Neural cell (in vitro differentiated cells): ENCODE measurements around the gene GSX2. TPM values are rescaled to one million over a fixed set of nuclear protein-coding genes. Genes with fewer than 3 reads are reported as not detected.

ENCODE experiments used
- H2AFZ ChIP-seq: fragments of 200-600, 300-800 bp; sonication (generic), shearing (Covaris generic); 2 replicates; pipeline ENCODE4 v1.6.0; 2014; ENCODE audit warnings: low read depth, mild to moderate bottlenecking, antibody characterized with exemption, low read length, moderate library complexity
- H3F3A ChIP-seq: fragments of 200-600 bp; shearing (Covaris generic); 2 replicates; pipeline ENCODE4 v1.6.1; 2016; ENCODE audit warnings: mild to moderate bottlenecking, moderate library complexity, mixed read lengths, antibody characterized with exemption, low read length; ENCODE audit not compliant: insufficient read depth, poor library complexity, severe bottlenecking
- H3K27ac ChIP-seq: fragments of 200-600, 300-800 bp; sonication (generic), shearing (Covaris generic); 2 replicates; pipeline ENCODE4 v1.5.1; 2014; ENCODE audit warnings: mild to moderate bottlenecking, low read length, moderate library complexity
- H3K27me3 ChIP-seq: fragments of 300-800, 200-600 bp; sonication (generic), shearing (Covaris generic); 2 replicates; pipeline ENCODE4 v1.6.0; 2014; ENCODE audit warnings: mild to moderate bottlenecking, low read depth, low read length, moderate library complexity; ENCODE audit not compliant: insufficient read depth
- H3K36me3 ChIP-seq: fragments of 300-800, 200-600 bp; sonication (generic), shearing (Covaris generic); 2 replicates; pipeline ENCODE4 v1.5.1; 2014; ENCODE audit warnings: mild to moderate bottlenecking, antibody characterized with exemption, low read length, moderate library complexity; ENCODE audit not compliant: insufficient read depth
- H3K4me2 ChIP-seq: fragments of 300-800, 200-600 bp; sonication (generic), shearing (Covaris generic); 2 replicates; pipeline ENCODE4 v1.6.0; 2014; ENCODE audit warnings: mild to moderate bottlenecking, low read length
- H3K4me3 ChIP-seq: fragments of 300-800, 200-600 bp; sonication (generic), shearing (Covaris generic); 2 replicates; pipeline ENCODE4 v1.5.1; 2014; ENCODE audit warnings: mild to moderate bottlenecking, low read length, moderate library complexity
- H3K79me2 ChIP-seq: fragments of 200-600 bp; shearing (Covaris generic); replicated peaks from 2 replicates; pipeline ENCODE4 v1.6.0; 2014; ENCODE audit warnings: mild to moderate bottlenecking, low read length, moderate library complexity; ENCODE audit not compliant: insufficient read depth
- H3K9ac ChIP-seq: fragments of 300-800, 200-600 bp; sonication (generic), shearing (Covaris generic); 2 replicates; pipeline ENCODE4 v1.6.1; 2016; ENCODE audit warnings: mild to moderate bottlenecking, low read length, mixed read lengths
- H3K9me2 ChIP-seq: fragments of 200-600 bp; shearing (Covaris generic); 2 replicates; pipeline ENCODE4 v1.6.1; 2016; ENCODE audit warnings: mild to moderate bottlenecking, low read length, mixed read lengths; ENCODE audit not compliant: insufficient read depth
- H3K9me3 ChIP-seq: fragments of 200-600, 300-800 bp; sonication (generic), shearing (Covaris generic); 2 replicates; pipeline ENCODE4 v1.6.1; 2016; ENCODE audit warnings: mild to moderate bottlenecking, mixed run types, low read length, moderate library complexity, mixed read lengths
- H4K20me1 ChIP-seq: fragments of 200-600 bp; shearing (Covaris generic); 2 replicates; pipeline ENCODE4 v1.6.1; 2016; ENCODE audit warnings: mild to moderate bottlenecking, mixed run types; ENCODE audit not compliant: insufficient read depth
- EP300 ChIP-seq: fragments of 450-650 bp; conservative IDR thresholded peaks from 2 replicates; pipeline ENCODE4 v1.6.1; 2014; ENCODE audit warnings: antibody characterized with exemption, mild to moderate bottlenecking, moderate library complexity; ENCODE audit not compliant: poor library complexity, severe bottlenecking
- EZH2 ChIP-seq: fragments of 200-600, 300-800 bp; shearing (Covaris generic), sonication (generic); IDR thresholded peaks from 2 replicates; pipeline ENCODE4 v1.6.1; 2014; ENCODE audit warnings: antibody characterized with exemption, low read length, borderline replicate concordance, mild to moderate bottlenecking; ENCODE audit not compliant: insufficient read depth, poor library complexity, severe bottlenecking
- MXI1 ChIP-seq: fragments of 450-650 bp; conservative IDR thresholded peaks from 2 replicates; pipeline ENCODE4 v1.6.1; 2014; ENCODE audit warnings: antibody characterized with exemption, mild to moderate bottlenecking; ENCODE audit not compliant: poor library complexity, severe bottlenecking
- POLR2AphosphoS5 ChIP-seq: IDR thresholded peaks from 2 replicates; pipeline ENCODE4 v1.6.1; 2012
- RAD21 ChIP-seq: fragments of 450-650 bp; conservative IDR thresholded peaks from 2 replicates; pipeline ENCODE4 v1.6.1; 2014; ENCODE audit warnings: antibody characterized with exemption, mild to moderate bottlenecking, moderate library complexity
- SMC3 ChIP-seq: fragments of 450-650 bp; conservative IDR thresholded peaks from 2 replicates; pipeline ENCODE4 v1.6.1; 2014; ENCODE audit warnings: antibody characterized with exemption, mild to moderate bottlenecking, moderate library complexity; ENCODE audit not compliant: poor library complexity
- TAF1 ChIP-seq: IDR thresholded peaks from 2 replicates; pipeline ENCODE4 v1.6.1; 2012; ENCODE audit warnings: low read depth
- polyA plus RNA-seq: library from polyadenylated mRNA; depleted of rRNA; stranded (reverse); fragments of >200 nt; gene quantifications from 2 replicates; pipeline ENCODE4 v1.2.3, GENCODE V29; 2014
- TF ChIP-seq, protein P1 (sequence below): IDR thresholded peaks from 2 replicates; pipeline ENCODE4 v1.6.1; 2012; ENCODE audit warnings: borderline replicate concordance
- TF ChIP-seq, protein P2 (sequence below): fragments of 450-650 bp; IDR thresholded peaks from 2 replicates; pipeline ENCODE4 v1.5.1; 2014; ENCODE audit warnings: antibody characterized with exemption, mild to moderate bottlenecking, moderate library complexity; ENCODE audit not compliant: poor library complexity, severe bottlenecking

Gene GSX2
- polyA plus RNA-seq, 1 donor from 2014 or later, result 0.87 TPM

DNA sequence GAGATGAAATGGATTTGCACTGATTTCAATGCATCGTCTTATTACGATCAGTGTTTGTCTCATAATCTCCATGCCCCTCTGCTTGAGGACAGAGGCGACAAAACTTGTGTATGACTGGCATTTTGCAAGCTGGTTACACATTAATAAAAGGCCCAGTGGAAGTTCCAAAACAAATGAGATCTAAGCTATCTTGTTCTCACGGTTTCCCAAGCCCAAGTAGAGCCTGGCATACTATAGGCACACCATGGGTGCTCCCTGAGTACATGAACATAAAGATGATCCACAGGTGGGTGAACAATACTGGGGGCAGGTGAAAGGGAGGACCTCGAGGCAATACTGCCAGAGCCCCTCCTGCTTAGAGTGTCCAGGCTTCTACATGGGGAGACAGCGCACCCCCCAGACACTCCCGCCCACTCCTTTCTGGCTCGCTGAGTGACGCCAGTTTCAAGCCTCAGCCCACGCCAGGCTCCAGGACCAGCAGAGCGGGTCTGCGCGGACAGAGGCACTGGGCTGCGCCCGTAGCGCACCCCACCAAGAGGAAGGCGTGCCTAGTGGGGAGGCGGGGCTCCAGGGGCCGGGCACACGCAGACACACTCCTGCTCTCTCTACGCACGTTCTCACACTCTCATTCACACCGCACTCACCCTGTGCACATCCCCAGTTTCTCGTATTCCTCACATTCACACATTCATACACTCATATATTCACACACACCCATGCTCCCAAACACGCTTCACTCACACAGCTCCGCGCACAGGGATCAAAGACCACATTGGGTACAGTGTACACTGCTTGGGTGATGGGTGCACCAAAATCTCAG is 8.9 kb upstream of the GSX2 start:
- Histone ChIP-seq H3K4me2 (peak overlapping the region; percentile 52), H3K4me3 (peak overlapping the region; percentile 69), H3K9ac (no peak overlapping the region), H2AFZ (no peak overlapping the region), H3K9me2 (no peaks in the 10 kb centered on the region), H3K36me3 (no peaks in the 10 kb centered on the region), H3K27me3 (peaks cover 50% of the 10 kb centered on the region), H3K27ac (no peak overlapping the region), H4K20me1 (no peaks in the 10 kb centered on the region), H3F3A (peaks cover 4% of the 10 kb centered on the region), H3K79me2 (no peaks in the 10 kb centered on the region), H3K9me3 (no peaks in the 10 kb centered on the region)
- TF ChIP-seq EP300 (no peak), SMC3 (no peak), POLR2AphosphoS5 (no peak), RAD21 (no peak), EZH2 (no peak), MXI1 (no peak), TAF1 (no peak)
- TF ChIP-seq, protein P1, sequence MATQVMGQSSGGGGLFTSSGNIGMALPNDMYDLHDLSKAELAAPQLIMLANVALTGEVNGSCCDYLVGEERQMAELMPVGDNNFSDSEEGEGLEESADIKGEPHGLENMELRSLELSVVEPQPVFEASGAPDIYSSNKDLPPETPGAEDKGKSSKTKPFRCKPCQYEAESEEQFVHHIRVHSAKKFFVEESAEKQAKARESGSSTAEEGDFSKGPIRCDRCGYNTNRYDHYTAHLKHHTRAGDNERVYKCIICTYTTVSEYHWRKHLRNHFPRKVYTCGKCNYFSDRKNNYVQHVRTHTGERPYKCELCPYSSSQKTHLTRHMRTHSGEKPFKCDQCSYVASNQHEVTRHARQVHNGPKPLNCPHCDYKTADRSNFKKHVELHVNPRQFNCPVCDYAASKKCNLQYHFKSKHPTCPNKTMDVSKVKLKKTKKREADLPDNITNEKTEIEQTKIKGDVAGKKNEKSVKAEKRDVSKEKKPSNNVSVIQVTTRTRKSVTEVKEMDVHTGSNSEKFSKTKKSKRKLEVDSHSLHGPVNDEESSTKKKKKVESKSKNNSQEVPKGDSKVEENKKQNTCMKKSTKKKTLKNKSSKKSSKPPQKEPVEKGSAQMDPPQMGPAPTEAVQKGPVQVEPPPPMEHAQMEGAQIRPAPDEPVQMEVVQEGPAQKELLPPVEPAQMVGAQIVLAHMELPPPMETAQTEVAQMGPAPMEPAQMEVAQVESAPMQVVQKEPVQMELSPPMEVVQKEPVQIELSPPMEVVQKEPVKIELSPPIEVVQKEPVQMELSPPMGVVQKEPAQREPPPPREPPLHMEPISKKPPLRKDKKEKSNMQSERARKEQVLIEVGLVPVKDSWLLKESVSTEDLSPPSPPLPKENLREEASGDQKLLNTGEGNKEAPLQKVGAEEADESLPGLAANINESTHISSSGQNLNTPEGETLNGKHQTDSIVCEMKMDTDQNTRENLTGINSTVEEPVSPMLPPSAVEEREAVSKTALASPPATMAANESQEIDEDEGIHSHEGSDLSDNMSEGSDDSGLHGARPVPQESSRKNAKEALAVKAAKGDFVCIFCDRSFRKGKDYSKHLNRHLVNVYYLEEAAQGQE, result no peak
- TF ChIP-seq, protein P2, sequence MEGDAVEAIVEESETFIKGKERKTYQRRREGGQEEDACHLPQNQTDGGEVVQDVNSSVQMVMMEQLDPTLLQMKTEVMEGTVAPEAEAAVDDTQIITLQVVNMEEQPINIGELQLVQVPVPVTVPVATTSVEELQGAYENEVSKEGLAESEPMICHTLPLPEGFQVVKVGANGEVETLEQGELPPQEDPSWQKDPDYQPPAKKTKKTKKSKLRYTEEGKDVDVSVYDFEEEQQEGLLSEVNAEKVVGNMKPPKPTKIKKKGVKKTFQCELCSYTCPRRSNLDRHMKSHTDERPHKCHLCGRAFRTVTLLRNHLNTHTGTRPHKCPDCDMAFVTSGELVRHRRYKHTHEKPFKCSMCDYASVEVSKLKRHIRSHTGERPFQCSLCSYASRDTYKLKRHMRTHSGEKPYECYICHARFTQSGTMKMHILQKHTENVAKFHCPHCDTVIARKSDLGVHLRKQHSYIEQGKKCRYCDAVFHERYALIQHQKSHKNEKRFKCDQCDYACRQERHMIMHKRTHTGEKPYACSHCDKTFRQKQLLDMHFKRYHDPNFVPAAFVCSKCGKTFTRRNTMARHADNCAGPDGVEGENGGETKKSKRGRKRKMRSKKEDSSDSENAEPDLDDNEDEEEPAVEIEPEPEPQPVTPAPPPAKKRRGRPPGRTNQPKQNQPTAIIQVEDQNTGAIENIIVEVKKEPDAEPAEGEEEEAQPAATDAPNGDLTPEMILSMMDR, result no peak

DNA sequence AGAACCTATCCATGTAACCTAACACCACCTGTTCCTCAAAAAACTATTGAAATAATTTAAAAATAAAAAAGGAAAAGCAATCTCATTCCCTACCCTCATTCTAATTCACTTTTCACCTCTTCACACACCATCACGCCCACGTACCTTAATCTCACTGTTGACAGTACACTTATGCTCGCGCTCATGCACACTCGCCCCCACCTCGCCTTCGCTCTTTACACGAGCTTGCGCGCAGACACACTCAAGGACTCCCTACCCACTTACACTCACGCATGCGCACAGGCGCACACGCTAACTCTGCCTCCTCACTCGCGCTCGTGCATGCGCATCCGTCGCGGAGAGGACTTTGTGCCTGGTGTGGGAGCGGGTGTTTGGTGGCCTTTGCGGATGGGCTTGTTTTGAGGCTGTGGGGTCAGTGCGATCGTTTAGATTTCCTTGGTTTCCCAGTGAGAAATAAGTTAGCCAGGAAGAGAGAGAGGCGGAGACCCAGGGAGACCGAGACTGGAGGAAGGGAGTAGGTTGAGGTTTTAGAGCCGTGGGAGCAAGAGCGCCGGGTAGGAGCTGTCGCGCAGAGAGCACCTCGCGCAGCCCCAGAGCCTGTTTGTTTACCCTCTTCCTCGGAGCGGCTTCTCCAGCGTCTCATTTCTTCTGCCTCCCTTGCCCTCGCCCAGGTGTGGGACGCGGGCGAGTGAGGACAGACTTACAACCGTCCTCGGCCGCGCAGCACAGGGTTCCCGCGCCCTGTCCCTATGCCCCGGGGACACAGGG is 8.1 kb upstream of the GSX2 start:
- Histone ChIP-seq H3K79me2 (no peaks in the 10 kb centered on the region), H3K36me3 (no peaks in the 10 kb centered on the region), H3K9ac (peak overlapping the region; percentile 25), H3K27ac (no peak overlapping the region), H3K9me2 (no peaks in the 10 kb centered on the region), H3F3A (peaks cover 4% of the 10 kb centered on the region), H3K4me3 (peak overlapping the region; percentile 69), H3K4me2 (peak overlapping the region; percentile 52), H3K9me3 (no peaks in the 10 kb centered on the region), H4K20me1 (no peaks in the 10 kb centered on the region), H3K27me3 (peaks cover 58% of the 10 kb centered on the region), H2AFZ (no peak overlapping the region)
- peak; percentile 44 for TF ChIP-seq POLR2AphosphoS5
- TF ChIP-seq, protein P1, result no peak
- TF ChIP-seq SMC3, result no peak
- TF ChIP-seq MXI1, result peak; percentile 47
- peak; percentile 23 for TF ChIP-seq RAD21
